Measurements from ENCODE around the gene CORT.
"Not testable (repeated sequence)": the region's sequence is repeated elsewhere in the genome, so short reads cannot be mapped to it uniquely, and the experiment has no call there.

CORT gene

GRCh38 chr1:10438677-10439163, 11.1 kb upstream of the CORT start:
- peak in 1 of 3 experiments; percentile 69 for DNase-seq

DNA sequence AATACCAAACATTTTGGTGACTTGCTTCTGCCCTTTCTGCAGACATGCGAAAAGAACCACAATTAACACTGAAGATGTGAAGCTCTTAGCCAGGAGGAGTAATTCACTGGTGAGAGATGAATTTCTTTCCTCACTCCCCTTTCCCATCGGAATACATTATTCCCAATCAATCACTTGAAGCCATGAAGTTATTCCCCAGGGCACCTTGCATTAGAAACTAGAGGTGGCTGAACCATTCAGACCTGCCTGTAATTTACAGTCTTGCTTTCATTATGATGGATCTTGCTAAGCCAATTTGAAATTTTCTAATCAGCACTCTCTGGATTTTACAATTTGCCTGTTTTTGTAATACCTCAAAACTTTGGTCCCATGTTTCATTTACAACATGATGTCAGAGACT, 9.5 kb upstream of the CORT start:
- DNase-seq, result no peak

- no peak for DNase-seq
These were observed 9.0 kb upstream of the CORT start for GRCh38 chr1:10440794-10441193.

- DNase-seq, result no peak
These were observed 5.6 kb upstream of the CORT start for GRCh38 chr1:10444248-10444647.

- DNase-seq, result no peak
These were observed 4.9 kb upstream of the CORT start for GRCh38 chr1:10444795-10445397.

- DNase-seq, result no peak
These were observed 2.9 kb upstream of the CORT start for GRCh38 chr1:10446790-10447422.

DNA sequence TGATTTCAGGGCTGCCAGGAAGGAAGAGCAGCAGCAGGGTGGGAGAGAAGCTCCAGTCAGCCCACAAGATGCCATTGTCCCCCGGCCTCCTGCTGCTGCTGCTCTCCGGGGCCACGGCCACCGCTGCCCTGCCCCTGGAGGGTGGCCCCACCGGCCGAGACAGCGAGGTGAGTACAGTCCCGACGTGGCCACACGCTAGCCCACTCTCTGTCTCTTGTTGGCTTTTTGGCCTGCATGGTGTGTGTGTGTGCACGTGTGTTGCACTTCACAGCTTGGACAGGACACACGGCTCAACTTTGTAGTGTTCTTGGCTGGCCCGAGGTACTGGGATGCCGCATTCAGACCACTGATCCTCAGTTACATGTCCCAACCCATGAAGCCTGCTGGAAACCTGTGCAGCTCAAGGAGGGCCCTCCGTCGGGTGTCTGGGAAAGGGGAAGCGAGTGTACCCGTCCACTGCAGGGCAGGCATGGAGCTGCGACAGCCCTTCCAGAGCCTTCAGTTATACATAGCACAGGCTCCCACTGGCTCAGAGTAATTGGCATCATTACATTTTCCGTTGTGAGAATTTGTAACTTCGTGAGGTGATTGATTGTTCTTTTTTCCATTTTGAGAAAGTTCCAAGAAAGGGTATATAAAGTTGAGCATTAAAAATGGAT, 454 bp downstream of the CORT start:
- DNase-seq, result no peak

- DNase-seq, result no peak
These were observed 1.0 kb downstream of the CORT start for GRCh38 chr1:10450836-10451235.

GRCh38 chr1:10451287-10451686, 1.5 kb downstream of the CORT start:
- DNase-seq, result no peak

- no peak for DNase-seq
These were observed 6.2 kb downstream of the CORT start for GRCh38 chr1:10456048-10456447.

GRCh38 chr1:10456661-10457060, 6.8 kb downstream of the CORT start:
- DNase-seq, result peak in 2 of 3 experiments; percentile 18 to 63

- DNase-seq, result not testable (repeated sequence)
These were observed 7.6 kb downstream of the CORT start for GRCh38 chr1:10457462-10457861.

DNA sequence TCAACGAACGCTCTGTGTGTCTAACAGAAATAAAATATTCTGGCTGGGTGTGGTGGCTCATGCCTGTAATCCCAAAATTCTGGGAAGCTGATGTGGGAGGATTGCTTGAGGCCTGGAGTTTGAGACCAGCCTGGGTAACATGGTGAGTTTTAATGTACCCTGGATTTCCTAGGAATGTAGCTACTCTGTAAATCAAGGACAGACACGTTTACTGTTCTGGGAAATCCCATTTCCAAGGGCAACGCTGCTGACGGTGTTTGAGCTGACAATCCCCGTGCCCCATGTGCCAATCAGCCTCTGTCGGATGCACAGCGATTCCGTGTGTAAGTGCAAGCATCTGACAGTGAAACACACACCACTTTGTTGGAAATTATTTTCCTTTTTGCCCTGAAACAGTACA, 8.0 kb downstream of the CORT start:
- no peak for DNase-seq

- peak in 2 of 3 experiments; percentile 49 to 86 for DNase-seq
These were observed 9.4 kb downstream of the CORT start for GRCh38 chr1:10459184-10459583.

DNA sequence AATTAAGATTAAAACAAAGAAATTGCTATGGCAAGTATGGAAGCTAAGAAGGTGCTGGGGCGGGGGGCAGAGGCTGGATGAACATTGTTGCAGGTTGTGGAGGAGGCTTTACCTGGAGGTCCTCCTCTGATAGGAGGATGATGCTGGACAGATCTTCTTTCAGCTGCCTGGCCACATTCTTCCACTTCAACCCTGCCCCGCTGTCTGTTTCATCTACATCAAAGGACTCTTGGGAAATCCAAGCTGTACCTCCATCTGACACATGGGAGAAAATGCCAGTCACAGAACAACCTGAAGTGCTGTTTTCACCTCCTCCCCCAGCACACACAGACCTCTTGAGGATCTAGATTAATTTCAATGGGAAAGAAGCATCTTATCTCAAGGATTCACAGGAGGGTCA, 17.2 kb downstream of the CORT start:
- no peak for DNase-seq

DNA sequence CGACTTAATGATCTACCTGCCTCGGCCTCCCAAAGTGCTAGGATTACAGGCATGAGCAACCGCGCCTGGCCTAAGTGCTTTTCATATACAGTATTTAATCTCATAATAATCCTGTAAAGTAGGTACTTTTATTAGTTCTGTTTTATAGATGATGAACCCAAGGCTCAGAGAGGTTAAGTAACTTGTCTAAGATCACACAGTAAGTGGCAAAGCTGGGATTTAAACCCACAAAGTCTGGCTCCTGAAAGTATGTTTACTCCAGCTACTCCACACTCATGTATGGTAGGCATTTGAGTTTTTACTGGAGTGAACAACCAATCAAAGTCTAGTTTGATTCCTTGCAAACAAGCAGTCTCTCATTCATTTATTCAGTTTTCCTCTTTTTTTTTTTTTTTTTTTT, 20.2 kb downstream of the CORT start:
- DNase-seq, result no peak

- DNase-seq, result no peak
These were observed 21.8 kb downstream of the CORT start for GRCh38 chr1:10471411-10472219.

GRCh38 chr1:10472220-10473144, 22.7 kb downstream of the CORT start, which contains the start of gene DFFA:
Gene DFFA (minus strand): TSS chr1:10472529. CDS start chr1:10472458, 71 bp downstream.
- peak; percentile 89 to 95 (median 94) for DNase-seq

DNA sequence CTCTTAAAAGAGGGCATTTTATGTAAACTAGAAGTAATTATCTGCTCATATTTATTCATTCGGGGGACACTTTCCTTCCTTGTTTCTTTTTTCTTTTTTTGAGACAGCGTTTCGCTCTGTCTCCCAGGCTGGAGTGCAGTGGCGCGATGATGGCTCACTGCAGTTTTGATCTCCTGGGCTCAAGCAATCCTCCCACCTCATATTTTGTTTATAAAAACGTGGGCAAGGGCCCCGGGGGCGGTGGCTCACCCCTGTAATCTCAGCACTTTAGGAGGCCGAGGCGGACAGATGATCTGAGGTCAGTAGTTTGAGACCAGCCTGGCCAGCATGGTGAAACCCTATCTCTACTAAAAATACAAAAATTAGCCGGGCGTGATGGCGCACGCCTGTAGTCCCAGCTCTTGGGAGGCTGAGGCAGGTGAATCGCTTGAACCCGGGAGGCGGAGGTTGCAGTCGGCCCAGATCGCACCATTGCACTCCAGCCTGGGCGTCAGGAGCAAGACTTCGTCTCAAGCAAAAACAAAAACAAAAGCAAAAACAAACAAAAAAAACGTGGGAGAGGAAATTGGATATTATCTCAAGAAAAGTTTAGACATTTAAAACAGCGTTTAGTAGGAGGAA, 23.4 kb downstream of the CORT start:
- DNase-seq, result no peak

- not testable (repeated sequence) for DNase-seq
These were observed 24.4 kb downstream of the CORT start for GRCh38 chr1:10474309-10474612.

GRCh38 chr1:10474613-10475507, 25.0 kb downstream of the CORT start, which contains the start of gene PEX14:
Gene PEX14 (plus strand): TSS chr1:10474950. CDS start chr1:10474967, 17 bp downstream.
- peak; percentile 84 to 87 (median 86) for DNase-seq

All from NCI-H1417 (cell line).